K562 (cell line): ENCODE measurements around the gene ANKRD34A. TPM values are rescaled to one million over a fixed set of nuclear protein-coding genes. Genes with fewer than 3 reads are reported as not detected.
"Not testable (repeated sequence)": the region's sequence is repeated elsewhere in the genome, so short reads cannot be mapped to it uniquely, and the experiment has no call there.

ENCODE experiments used
- BCOR ChIP-seq: fragments of 450-650 bp; IDR thresholded peaks from 2 replicates; pipeline ENCODE4 v1.6.1; 2016
- BHLHE40 ChIP-seq: IDR thresholded peaks from 2 replicates; pipeline ENCODE4 v1.6.1; 2011; ENCODE audit warnings: low read length, improper control_type of control experiment
- CBFA2T2 ChIP-seq: fragments of 450-650 bp; conservative IDR thresholded peaks from 2 replicates; pipeline ENCODE4 v1.6.1; 2017; ENCODE audit warnings: mild to moderate bottlenecking
- CREB3 ChIP-seq: fragments of 450-650 bp; conservative IDR thresholded peaks from 2 replicates; pipeline ENCODE4 v1.6.1; 2016; ENCODE audit warnings: missing genetic modification characterization, low read depth, mild to moderate bottlenecking, missing compliant biosample characterization, moderate library complexity
- ESRRA ChIP-seq: fragments of 450-650 bp; IDR thresholded peaks from 2 replicates; pipeline ENCODE4 v1.6.1; 2014; ENCODE audit warnings: low read depth, mild to moderate bottlenecking, moderate library complexity, borderline replicate concordance
- ETV6 ChIP-seq, 3 experiments: fragments of 150-350 bp in 1 of 3; sonication (generic) in 1 of 3; formaldehyde crosslinking in 1 of 3; IDR thresholded peaks; 2 replicates each; pipeline versions ENCODE4 v1.6.1 to v1.8.0; 2014 to 2022; ENCODE audit warnings: borderline replicate concordance in 2 of 3, low read depth in 2 of 3, antibody characterized with exemption in 1 of 3, low read length in 1 of 3, mild to moderate bottlenecking in 1 of 3, missing genetic modification reagents in 1 of 3
- FOSL1 ChIP-seq: fragments of 200-800 bp; sonication (Bioruptor generic); conservative IDR thresholded peaks from 2 replicates; pipeline ENCODE4 v1.6.1; 2016; ENCODE audit warnings: missing genetic modification characterization, missing compliant biosample characterization
- GABPB1 ChIP-seq: sonication (generic); formaldehyde crosslinking; IDR thresholded peaks from 2 replicates; pipeline ENCODE4 v1.8.0; 2022; ENCODE audit warnings: mild to moderate bottlenecking, missing genetic modification reagents
- LCOR ChIP-seq: sonication (generic); formaldehyde crosslinking; IDR thresholded peaks from 2 replicates; pipeline ENCODE4 v1.8.0; 2022; ENCODE audit warnings: mild to moderate bottlenecking, missing genetic modification reagents
- RCOR1 ChIP-seq, 2 experiments: IDR thresholded peaks; 2 replicates each; pipeline ENCODE4 v1.6.1; 2012; ENCODE audit warnings: low read depth in 2 of 2, low read length in 2 of 2, borderline replicate concordance in 1 of 2, improper control_type of control experiment in 1 of 2
- REST ChIP-seq, 2 experiments: fragments of 450-650 bp; formaldehyde crosslinking in 1 of 2; IDR thresholded peaks; 2 replicates each; pipeline versions ENCODE4 v1.4.0 to v1.6.1; 2014 to 2020; ENCODE audit warnings: mild to moderate bottlenecking in 2 of 2, borderline replicate concordance in 1 of 2, low read depth in 1 of 2
- SMAD4 ChIP-seq: fragments of 250-450 bp; sonication (Bioruptor Pico); conservative IDR thresholded peaks from 2 replicates; pipeline ENCODE4 v1.8.0; 2021; ENCODE audit warnings: inconsistent platforms, mild to moderate bottlenecking, moderate library complexity
- SOX6 ChIP-seq: fragments of 450-650 bp; IDR thresholded peaks from 2 replicates; pipeline ENCODE4 v1.6.1; 2014; ENCODE audit warnings: mild to moderate bottlenecking
- TEAD4 ChIP-seq, 2 experiments: sonication (generic) in 1 of 2; formaldehyde crosslinking in 1 of 2; IDR thresholded peaks; 2 replicates each; pipeline versions ENCODE4 v1.6.1 to v1.8.0; 2012 to 2022; ENCODE audit warnings: borderline replicate concordance in 1 of 2, inconsistent platforms in 1 of 2, low read length in 1 of 2, mild to moderate bottlenecking in 1 of 2, missing genetic modification reagents in 1 of 2
- ZBTB1 ChIP-seq: sonication (generic); formaldehyde crosslinking; IDR thresholded peaks from 2 replicates; pipeline ENCODE4 v1.8.1; 2023; ENCODE audit warnings: missing genetic modification reagents, low read depth, mild to moderate bottlenecking, borderline replicate concordance
- polyA plus RNA-seq, 8 experiments: library from polyadenylated mRNA; depleted of rRNA in 4 of 8; stranded (reverse) in 5 of 8; unstranded in 3 of 8; fragments of >200 nt; fragmentation: Nextera tagmentation in 2 of 8; fragmentation: Illumina TruSeq in 1 of 8; extraction: Ambion mirVana in 2 of 8; extraction: Trizol in 1 of 8; gene quantifications; 2 replicates each; pipeline versions ENCODE4 v1.2.1 to v1.2.3, GENCODE V29; 2011 to 2014; ENCODE audit warnings: inconsistent platforms in 1 of 8, missing spikeins in 1 of 8
- total RNA-seq, 7 experiments: library from RNA; depleted of rRNA in 6 of 7; stranded (reverse); fragments of >200 nt in 6 of 7; fragmentation: Illumina TruSeq in 2 of 7; extraction: Trizol in 2 of 7; gene quantifications; 2 replicates each; pipeline versions ENCODE4 v1.2.1 to v1.2.3, GENCODE V29; 2011 to 2021; ENCODE audit warnings: low replicate concordance in 1 of 7
- TF ChIP-seq, protein P1 (sequence below): fragments of 450-650 bp; formaldehyde crosslinking; IDR thresholded peaks from 2 replicates; pipeline ENCODE4 v1.4.0; 2022; ENCODE audit warnings: missing genetic modification characterization

Gene ANKRD34A
- total and polyA plus RNA-seq, 9 of the 15 experiments (the other 6 are each of a cell fraction or from before 2014, with no cell fraction given) = 0.06 to 1.6 (median 0.43) TPM

GRCh38 chr1:145932522-145933009 lies 31.8 kb downstream of the ANKRD34A start (continued):
- peak; percentile 26; the same call in 1 of the 2 replicates for TF ChIP-seq REST (IDR thresholded peaks at IDR 0.05; ENCODE audit: borderline replicate concordance)
- not testable (repeated sequence) for TF ChIP-seq REST (CRISPR knock-in tag; IDR thresholded peaks at IDR 0.05; ENCODE audit: low read depth); ETV6 (CRISPR knock-in tag; IDR thresholded peaks at IDR 0.05; ENCODE audit: borderline replicate concordance); TEAD4 (CRISPR knock-in tag; IDR thresholded peaks at IDR 0.05; ENCODE audit: borderline replicate concordance)
- TF ChIP-seq BHLHE40 = peak; percentile 90
- TF ChIP-seq ETV6 (IDR thresholded peaks at IDR 0.05; ENCODE audit: borderline replicate concordance in 1 of 2, low read depth in 2 of 2, low read length in 1 of 2) = peak in 1 of 2 experiments; percentile 77; a peak in 2 of 4 replicates
- TF ChIP-seq FOSL1 (tag) = peak; percentile 71
- TF ChIP-seq BCOR = peak; percentile 82
- TF ChIP-seq SMAD4 (CRISPR knock-in tag) = peak; percentile 100
- TF ChIP-seq LCOR = peak; percentile 94
- TF ChIP-seq ESRRA = peak; percentile 94; the same call in 1 of the 2 replicates
- peak; percentile 45; the same call in 1 of the 2 replicates for TF ChIP-seq ZBTB1 (CRISPR knock-in tag)
- peak; percentile 65; the same call in 1 of the 2 replicates for TF ChIP-seq GABPB1 (CRISPR knock-in tag)
- TF ChIP-seq CREB3 (tag) = peak; percentile 69; the same call in 1 of the 2 replicates
- TF ChIP-seq CBFA2T2 = peak; percentile 96
- peak; percentile 62 to 92; a peak in 3 of 4 replicates for TF ChIP-seq RCOR1 (IDR thresholded peaks at IDR 0.05; ENCODE audit: borderline replicate concordance in 1 of 2, low read depth in 2 of 2, low read length in 2 of 2)
- TF ChIP-seq, protein P1, sequence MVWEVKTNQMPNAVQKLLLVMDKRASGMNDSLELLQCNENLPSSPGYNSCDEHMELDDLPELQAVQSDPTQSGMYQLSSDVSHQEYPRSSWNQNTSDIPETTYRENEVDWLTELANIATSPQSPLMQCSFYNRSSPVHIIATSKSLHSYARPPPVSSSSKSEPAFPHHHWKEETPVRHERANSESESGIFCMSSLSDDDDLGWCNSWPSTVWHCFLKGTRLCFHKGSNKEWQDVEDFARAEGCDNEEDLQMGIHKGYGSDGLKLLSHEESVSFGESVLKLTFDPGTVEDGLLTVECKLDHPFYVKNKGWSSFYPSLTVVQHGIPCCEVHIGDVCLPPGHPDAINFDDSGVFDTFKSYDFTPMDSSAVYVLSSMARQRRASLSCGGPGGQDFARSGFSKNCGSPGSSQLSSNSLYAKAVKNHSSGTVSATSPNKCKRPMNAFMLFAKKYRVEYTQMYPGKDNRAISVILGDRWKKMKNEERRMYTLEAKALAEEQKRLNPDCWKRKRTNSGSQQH (CRISPR knock-in tag) = 0 out of 2 replicates have a peak, but pooled peaks have one; percentile 50
- TF ChIP-seq SOX6 = peak; percentile 99
- peak; percentile 89 for TF ChIP-seq TEAD4 (IDR thresholded peaks at IDR 0.05; ENCODE audit: low read length)
